Renal pelvis (tissue), 4 donors: Measurements from ENCODE around the gene KIAA1191. TPM values are rescaled to one million over a fixed set of nuclear protein-coding genes. Genes with fewer than 3 reads are reported as not detected.

Source experiments
- DNase-seq: peaks from one replicate; pipeline ENCODE4 v3.0.0-alpha.2; 2013
- polyA plus RNA-seq, 3 donors: library from polyadenylated mRNA; unstranded; fragments of 120-200 nt; gene quantifications; one replicate each; pipeline ENCODE4 v1.2.1, GENCODE V29; 2013; ENCODE audit not compliant: insufficient read length in 3 of 3

The KIAA1191 gene
- polyA plus RNA-seq, 3 donors, result 134 to 173 (median 157) TPM

GRCh38 chr5:176371621-176372539 lies 10.3 kb upstream of the KIAA1191 start:
- DNase-seq, result no peak

GRCh38 chr5:176369934-176370711 lies 8.6 kb upstream of the KIAA1191 start:
- no peak for DNase-seq

- no peak for DNase-seq
Observed at GRCh38 chr5:176368726-176369125, 7.2 kb upstream of the KIAA1191 start.

GRCh38 chr5:176366232-176366894 lies 4.8 kb upstream of the KIAA1191 start:
- DNase-seq, result peak; percentile 8

- DNase-seq, result peak; percentile 24
Observed at GRCh38 chr5:176365351-176366231, 4.0 kb upstream of the KIAA1191 start, which contains the start of gene ARL10. Gene ARL10 (plus strand): TSS chr5:176365487. CDS start chr5:176365564, 77 bp downstream.

DNA sequence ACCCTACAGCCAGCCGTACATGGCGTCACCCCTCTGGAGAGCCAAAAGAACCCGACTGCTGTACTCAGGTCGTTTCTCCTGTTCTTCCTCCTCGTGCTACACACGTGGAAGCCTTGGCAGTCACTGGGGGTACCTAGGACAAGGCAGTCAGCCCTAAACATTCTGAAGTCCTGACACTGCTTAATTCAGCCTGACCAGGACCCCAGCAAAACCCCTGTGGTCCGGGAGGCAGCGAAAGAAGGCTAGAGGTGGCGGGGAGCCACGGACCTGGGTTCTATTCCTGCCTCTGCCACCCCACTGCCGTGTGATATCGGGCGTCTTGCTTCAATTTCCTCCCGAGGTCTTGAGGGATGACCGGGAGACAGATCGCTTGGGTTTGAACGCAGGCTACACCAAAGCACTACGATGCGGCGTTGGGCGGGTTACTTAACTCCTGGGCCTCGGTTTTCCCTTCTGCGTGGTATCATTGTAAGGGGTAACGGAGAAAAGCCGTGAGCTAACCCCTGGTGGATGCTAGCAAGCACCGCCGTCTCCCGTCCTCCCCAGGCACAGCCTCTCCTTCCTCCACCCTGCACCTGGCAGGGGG lies 3.3 kb upstream of the KIAA1191 start:
- no peak for DNase-seq

GRCh38 chr5:176362233-176362490 lies 598 bp upstream of the KIAA1191 start:
- DNase-seq, result no peak

DNA sequence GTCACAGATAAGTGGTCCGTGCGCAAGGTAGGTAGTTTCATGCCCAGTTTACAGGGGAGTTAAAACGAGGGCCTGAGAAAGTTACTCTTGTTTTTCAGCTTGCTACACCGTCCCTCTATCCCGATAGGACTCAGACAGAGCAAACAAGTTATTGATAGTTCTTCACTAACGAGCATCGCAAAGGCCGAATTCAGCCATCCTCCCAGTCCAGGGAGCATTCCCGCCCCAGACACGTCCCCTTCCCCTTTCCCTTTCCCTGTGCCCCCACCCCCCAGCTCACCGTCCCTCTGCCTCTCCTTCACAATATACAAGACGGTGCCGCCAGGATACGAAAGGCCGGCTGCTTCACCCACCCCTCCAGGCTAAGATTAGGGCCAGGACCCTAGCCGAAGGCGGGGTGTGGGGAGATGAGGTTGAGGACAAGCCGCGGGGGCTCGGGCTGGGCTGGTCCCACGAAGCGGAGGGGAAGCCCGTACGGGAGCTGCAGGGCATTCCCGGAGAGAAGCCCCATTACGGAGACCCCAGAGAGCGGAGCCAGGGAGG lies 599 bp downstream of the KIAA1191 start:
- peak; percentile 27 for DNase-seq

DNA sequence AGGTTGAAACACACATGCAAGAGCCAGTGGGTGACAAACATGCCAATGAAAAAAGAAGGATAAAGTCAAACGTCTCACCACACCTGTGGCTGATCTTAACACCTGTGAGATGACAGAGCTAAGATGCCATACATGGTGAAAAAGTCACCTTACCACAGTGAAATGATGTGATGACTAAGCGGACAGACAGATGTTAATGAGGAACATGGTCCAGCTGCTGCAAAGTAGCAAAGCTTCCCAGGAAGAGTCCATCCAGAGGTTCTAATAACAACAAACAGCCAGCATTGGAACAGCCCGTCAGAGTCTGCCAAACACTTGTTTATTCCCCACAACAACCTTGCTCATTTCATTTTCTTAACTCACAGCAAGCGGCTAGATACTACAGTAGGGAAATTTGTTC lies 1.9 kb downstream of the KIAA1191 start:
- DNase-seq, result no peak

- peak; percentile 10 for DNase-seq
Observed at GRCh38 chr5:176356179-176356566, 5.4 kb downstream of the KIAA1191 start.

DNA sequence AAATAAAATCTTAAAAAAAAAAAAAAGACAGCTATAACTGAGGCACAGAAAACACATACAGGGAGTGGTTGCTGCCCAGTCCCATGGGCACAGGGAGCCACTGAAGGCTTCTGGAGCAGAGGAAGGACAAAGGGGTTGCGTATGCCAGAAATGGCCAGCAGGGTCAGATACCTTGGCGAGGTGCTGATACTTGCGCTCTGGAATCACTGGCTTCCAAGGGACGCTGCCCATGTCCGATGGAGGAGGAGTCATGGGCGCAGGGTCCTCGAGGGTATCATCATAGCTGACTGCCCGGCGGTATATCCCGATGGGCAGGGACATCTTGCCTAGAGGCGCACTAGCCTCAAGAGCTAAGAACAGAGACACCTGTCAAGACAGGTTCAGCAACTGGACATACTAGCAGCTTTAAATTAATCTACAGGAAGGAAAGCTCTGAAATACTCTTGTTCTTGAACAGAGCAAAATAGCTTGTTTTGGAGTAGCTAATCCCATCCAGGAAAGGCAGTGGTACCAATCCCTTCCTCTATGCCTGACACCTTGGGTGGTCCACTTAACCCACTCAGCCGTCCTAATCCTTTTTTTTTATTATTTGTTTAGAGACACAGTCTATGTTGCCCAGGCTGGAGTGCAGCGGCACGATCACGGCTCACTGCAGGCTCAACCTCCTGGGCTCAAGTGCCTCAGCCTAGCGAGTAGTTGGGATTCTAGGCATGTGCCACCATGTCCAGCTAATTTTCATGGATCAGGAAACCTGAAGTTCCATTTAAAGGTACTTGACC lies 6.0 kb downstream of the KIAA1191 start:
- no peak for DNase-seq

- DNase-seq, result no peak
Observed at GRCh38 chr5:176353533-176353932, 8.0 kb downstream of the KIAA1191 start.

DNA sequence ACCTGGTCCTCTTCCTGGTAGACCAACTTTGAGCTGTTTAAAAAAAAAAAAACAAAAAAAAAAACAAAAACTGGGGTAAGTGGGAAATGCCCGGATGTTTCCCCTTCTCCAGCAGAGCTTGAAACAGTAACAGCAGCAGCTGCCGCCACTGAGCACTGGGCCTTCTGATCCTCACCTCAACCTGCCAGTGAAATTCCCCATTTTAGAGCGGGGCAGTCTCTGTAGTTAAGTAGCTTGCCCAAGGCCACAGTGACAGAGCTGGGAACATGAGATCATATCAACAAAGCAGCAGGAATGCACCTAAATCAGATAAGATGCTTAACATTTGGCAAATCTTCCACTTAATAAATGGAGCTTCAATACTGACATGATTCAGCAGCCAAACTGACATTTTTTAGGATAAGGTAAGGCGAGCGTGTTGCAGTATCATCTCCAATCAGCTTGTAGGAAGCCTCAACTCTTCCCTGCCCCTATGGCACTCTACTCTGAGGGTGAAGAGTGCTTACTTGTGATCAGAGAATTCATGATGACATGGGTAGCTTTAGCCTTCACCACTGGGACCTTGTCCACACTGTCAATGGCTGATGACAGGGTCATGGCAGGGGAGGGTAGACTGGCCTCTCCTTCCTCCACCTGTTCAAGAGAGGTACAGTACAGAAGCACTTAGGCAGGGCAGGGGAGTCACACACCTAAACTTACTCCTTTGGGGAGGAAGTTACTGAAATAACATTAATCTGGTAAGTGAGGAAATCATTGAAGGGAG lies 9.3 kb downstream of the KIAA1191 start:
- DNase-seq, result no peak

DNA sequence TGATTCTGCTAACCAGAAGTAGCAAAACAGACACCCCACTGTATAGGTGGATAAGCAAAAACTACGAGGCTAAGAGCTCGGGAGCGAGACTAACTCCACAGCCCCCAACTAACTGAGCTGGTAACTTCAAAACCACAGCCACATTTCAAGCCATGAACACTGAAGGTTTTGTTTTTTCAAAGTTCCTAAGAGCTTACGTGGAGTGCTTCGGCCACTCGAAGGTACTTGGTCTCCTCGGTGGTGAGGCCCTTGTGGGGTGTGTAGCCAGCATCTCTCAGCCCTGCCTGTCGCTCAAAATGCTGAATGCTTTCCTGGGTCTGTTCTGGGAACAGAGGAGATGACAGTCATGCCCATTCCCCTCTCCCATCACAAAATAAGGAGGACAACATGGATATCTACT lies 11.1 kb downstream of the KIAA1191 start:
- DNase-seq, result no peak

DNA sequence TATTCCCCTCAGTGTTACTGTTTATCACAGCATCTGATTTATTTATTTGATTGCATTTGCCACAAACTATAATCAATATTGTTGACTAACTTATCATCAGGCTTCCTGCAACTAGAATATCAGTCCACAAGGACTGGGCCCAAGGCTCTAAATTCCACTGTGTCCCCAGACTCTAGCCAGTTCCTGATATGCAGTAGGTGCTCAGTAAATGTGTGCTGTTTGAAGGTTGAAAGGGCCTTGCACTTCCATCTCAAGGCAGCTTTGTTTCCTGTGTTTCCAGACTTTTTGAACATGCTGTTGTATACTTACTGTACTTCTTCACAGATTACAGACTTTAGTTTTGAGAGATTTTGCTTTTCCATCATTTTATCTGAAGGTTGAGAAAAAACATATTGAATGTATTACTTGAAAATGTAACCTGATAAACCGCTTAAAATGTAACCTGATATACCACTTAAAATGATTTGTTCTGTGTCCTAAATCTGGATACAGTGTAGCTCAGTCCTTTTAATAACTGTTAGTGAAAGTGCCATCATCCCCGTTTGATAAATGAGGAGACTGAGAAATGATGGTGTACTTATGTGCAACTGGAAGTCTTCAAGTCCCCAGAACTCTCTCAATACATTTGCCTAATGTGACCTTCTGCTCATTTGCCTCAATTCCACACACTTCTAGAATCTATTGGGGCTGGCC lies 18.7 kb downstream of the KIAA1191 start:
- DNase-seq, result no peak

DNA sequence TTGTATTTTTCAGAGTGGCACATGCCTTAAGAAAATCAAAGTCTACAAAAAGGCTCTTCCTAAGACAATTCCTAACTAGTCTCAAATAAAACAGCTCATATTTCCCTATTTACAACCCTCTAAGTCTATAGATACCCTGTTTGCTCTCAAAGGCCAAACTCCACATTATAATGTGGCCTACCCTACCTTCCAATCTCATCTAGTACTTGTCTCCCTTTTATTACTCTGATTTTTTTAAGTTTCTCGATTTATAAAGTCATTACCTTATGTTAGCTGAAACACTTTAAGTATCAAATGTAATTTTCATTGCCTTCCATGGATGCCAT lies 19.4 kb downstream of the KIAA1191 start:
- DNase-seq, result no peak

GRCh38 chr5:176341325-176342157 lies 20.0 kb downstream of the KIAA1191 start:
- DNase-seq, result no peak

DNA sequence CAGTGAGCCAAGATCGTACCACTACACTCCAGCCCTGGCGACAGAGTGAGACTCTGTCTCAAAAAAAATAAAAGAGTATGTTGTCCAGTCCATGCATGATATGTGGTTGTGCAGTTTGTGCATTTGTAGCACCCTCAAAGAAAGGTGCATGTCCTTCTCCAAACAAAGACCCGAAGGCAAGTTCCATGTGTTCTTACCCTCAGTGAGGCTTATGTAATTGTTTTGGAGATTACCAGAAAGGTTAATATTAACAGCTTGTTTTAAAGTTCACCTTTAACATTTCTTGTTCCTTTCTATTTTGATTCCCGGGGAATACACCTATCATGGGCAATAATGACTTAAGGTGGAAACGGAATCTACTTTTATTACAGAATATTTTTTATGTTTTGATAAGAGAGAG lies 22.3 kb downstream of the KIAA1191 start:
- no peak for DNase-seq
